Naive thymus-derived CD4-positive, alpha-beta T cell (primary cell): Measurements from ENCODE around the gene ANP32B. TPM values are rescaled to one million over a fixed set of nuclear protein-coding genes. Genes with fewer than 3 reads are reported as not detected.

Source experiments
- ATAC-seq: fragments of 150-1000 bp; cut with Tn5 transposase; 2 replicates; pipeline ENCODE4 v1.10.0; 2021; ENCODE audit warnings: mild to moderate bottlenecking, moderate library complexity
- CTCF ChIA-PET: fragments of 350-600 bp; sonication (Branson Sonifier 250); formaldehyde crosslinking; loops from one replicate; lab custom pipeline; 2021; ENCODE audit warnings: antibody characterized with exemption; lab: Charles Lee
- POLR2A ChIA-PET: fragments of 350-600 bp; sonication (Branson Sonifier 250); formaldehyde crosslinking; loops from one replicate; lab custom pipeline; 2021; ENCODE audit warnings: antibody characterized with exemption, inconsistent platforms; lab: Charles Lee
- DNase-seq, 9 donors: peaks; one replicate each; pipeline versions ENCODE4 v3.0.0 to v3.0.0-alpha.2; 2020 to 2022; ENCODE audit warnings: mixed read lengths in 1 of 9
- H3K27ac ChIP-seq: one replicate; pipeline ENCODE4 v1.7.0; 2013; ENCODE audit warnings: mild to moderate bottlenecking, low read depth, low read length, moderate library complexity
- H3K27me3 ChIP-seq, 2 donors: one replicate each; pipeline ENCODE4 v1.7.0; 2013; ENCODE audit warnings: low read length in 2 of 2, mild to moderate bottlenecking in 2 of 2, moderate library complexity in 2 of 2; ENCODE audit not compliant: control insufficient read depth in 2 of 2, insufficient read depth in 2 of 2
- H3K36me3 ChIP-seq, 3 experiments: 1 replicate in 2 of 3; 2 replicates in 1 of 3; pipeline ENCODE4 v1.7.0; 2013; ENCODE audit warnings: low read length in 3 of 3, mild to moderate bottlenecking in 3 of 3, moderate library complexity in 1 of 3; ENCODE audit not compliant: insufficient read depth in 3 of 3, control insufficient read depth in 2 of 3
- H3K4me1 ChIP-seq, 2 donors: one replicate each; pipeline ENCODE4 v1.7.0; 2013; ENCODE audit warnings: low read length in 2 of 2, mild to moderate bottlenecking in 2 of 2, moderate library complexity in 1 of 2; ENCODE audit not compliant: control insufficient read depth in 2 of 2, insufficient read depth in 2 of 2
- H3K4me3 ChIP-seq: 2 replicates; pipeline ENCODE4 v1.7.0; 2013; ENCODE audit warnings: mild to moderate bottlenecking, low read length
- H3K9me3 ChIP-seq, 3 experiments: 1 replicate in 2 of 3; 2 replicates in 1 of 3; pipeline ENCODE4 v1.7.0; 2013; ENCODE audit warnings: low read length in 3 of 3; ENCODE audit not compliant: control insufficient read depth in 2 of 3
- H3K27ac Mint-ChIP-seq, 9 donors: one replicate each; pipeline ENCODE4 v1.8.0; 2020 to 2022; ENCODE audit warnings: mixed read lengths in 9 of 9, mild to moderate bottlenecking in 8 of 9, moderate library complexity in 5 of 9, inconsistent platforms in 2 of 9
- H3K27me3 Mint-ChIP-seq, 5 donors: one replicate each; pipeline ENCODE4 v1.8.0; 2021 to 2022; ENCODE audit warnings: mixed read lengths in 5 of 5, mild to moderate bottlenecking in 1 of 5
- H3K36me3 Mint-ChIP-seq, 5 donors: one replicate each; pipeline ENCODE4 v1.8.0; 2020 to 2022; ENCODE audit warnings: mixed read lengths in 5 of 5, mild to moderate bottlenecking in 3 of 5, inconsistent platforms in 1 of 5
- H3K4me1 Mint-ChIP-seq, 7 donors: one replicate each; pipeline ENCODE4 v1.8.0; 2020 to 2022; ENCODE audit warnings: mixed read lengths in 7 of 7, mild to moderate bottlenecking in 3 of 7, inconsistent platforms in 1 of 7
- H3K4me3 Mint-ChIP-seq, 10 donors: one replicate each; pipeline ENCODE4 v1.8.0; 2020 to 2022; ENCODE audit warnings: mild to moderate bottlenecking in 10 of 10, mixed read lengths in 10 of 10, moderate library complexity in 6 of 10, inconsistent platforms in 2 of 10
- H3K9me3 Mint-ChIP-seq, 11 donors: one replicate each; pipeline ENCODE4 v1.8.0; 2020 to 2022; ENCODE audit warnings: mixed read lengths in 11 of 11, mild to moderate bottlenecking in 4 of 11, inconsistent platforms in 1 of 11, moderate library complexity in 1 of 11
- intact Hi-C, 2 donors: fragments of 100-400 bp; cut with micrococcal nuclease; formaldehyde crosslinking; loops; one replicate each; pipeline ENCODE4 v1.15.1; 2023
- polyA plus RNA-seq, 2 donors: library from polyadenylated mRNA; unstranded; fragments of 300-500 nt; fragmentation: Illumina TruSeq; gene quantifications; one replicate each; pipeline ENCODE4 v1.2.3, GENCODE V29; 2021
- total RNA-seq, 6 experiments: library from RNA in 5 of 6; stranded (reverse) in 5 of 6; gene quantifications; 1 replicate in 5 of 6; 2 replicates in 1 of 6; pipeline ENCODE4 v1.2.3 and lab custom pipeline; 2021 to 2026

ANP32B gene
- total and polyA plus RNA-seq, 7 experiments from 2014 or later: 108 to 267 (median 179) TPM

DNA sequence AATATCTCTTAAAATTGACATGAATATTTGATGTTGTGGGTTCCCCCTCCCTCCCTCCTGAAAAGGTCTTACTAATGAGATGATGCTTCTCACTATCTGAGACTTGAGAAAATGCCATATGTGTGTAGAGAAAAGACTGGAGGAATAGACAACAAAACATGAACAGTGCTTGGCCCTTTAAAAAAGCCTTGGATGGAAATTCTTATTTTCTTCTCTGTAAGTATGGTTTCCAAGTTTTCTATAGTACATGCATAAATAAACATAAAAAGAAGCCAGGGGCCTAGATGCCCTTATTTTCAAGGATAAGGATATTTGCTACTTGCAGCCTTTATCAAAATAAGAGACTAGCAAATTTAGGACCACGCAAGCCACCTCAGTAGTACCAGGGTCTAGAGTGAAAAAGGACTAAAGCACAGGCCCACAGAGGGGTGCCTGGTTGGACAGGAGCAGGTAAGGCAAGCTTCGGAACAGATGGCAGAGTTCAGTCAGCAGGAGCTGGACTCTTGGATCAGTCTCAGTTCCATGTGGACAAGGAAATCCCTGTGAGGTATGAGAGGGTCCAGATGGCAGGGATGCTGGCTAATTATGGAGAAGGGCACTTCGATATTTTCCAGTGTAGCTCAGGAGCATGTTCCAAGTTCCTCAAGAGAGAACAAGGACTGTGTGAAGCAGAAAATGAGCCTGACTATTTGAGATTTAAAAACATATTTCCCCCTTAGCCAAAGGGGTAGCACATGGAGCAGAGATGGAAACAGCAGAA lies 4.6 kb upstream of the ANP32B start:
- peak overlapping the region in 7 of 9 donors; percentile 34 to 76 (median 54) for H3K27ac Mint-ChIP-seq
- peaks cover 0 to 4% (median 2%) of the 10 kb centered on the region in 5 donors for H3K36me3 Mint-ChIP-seq
- H3K4me3 Mint-ChIP-seq: peak overlapping the region in 1 of 10 donors; percentile 12
- Histone ChIP-seq H3K4me1 (peaks cover 5 to 26% of the 10 kb centered on the region in 2 donors), H3K36me3 (peaks cover 0 to 4% (median 0%) of the 10 kb centered on the region in 3 experiments), H3K4me3 (no peak overlapping the region), H3K9me3 (no peaks in the 10 kb centered on the region), H3K27me3 (no peaks in the 10 kb centered on the region), H3K27ac (no peak overlapping the region)
- ATAC-seq: no peak
- H3K4me1 Mint-ChIP-seq: peaks cover 27 to 44% (median 39%) of the 10 kb centered on the region in 7 donors
- no peak for DNase-seq
- H3K27me3 Mint-ChIP-seq: peaks cover 0 to 10% (median 0%) of the 10 kb centered on the region in 5 donors
- ChIA-PET POLR2A (interaction anchor here (1.2 to 5.6 kb wide), 5 partner anchors 8 to 57 kb away, joined by 3 to 47 read pairs (median 5); partner anchors contain the start of gene TRMO), CTCF (interaction anchor here (0.5 to 2.2 kb wide), 2 partner anchors 24 to 57 kb away, joined by 3 to 10 read pairs; no protein-coding TSS in a partner anchor)
- intact Hi-C loops: loop anchor here in 1 of 2 donors (1.0 kb wide), 1 partner anchor 8 kb away; no protein-coding TSS in a partner anchor
- H3K9me3 Mint-ChIP-seq: peaks cover 0 to 4% (median 0%) of the 10 kb centered on the region in 11 donors

DNA sequence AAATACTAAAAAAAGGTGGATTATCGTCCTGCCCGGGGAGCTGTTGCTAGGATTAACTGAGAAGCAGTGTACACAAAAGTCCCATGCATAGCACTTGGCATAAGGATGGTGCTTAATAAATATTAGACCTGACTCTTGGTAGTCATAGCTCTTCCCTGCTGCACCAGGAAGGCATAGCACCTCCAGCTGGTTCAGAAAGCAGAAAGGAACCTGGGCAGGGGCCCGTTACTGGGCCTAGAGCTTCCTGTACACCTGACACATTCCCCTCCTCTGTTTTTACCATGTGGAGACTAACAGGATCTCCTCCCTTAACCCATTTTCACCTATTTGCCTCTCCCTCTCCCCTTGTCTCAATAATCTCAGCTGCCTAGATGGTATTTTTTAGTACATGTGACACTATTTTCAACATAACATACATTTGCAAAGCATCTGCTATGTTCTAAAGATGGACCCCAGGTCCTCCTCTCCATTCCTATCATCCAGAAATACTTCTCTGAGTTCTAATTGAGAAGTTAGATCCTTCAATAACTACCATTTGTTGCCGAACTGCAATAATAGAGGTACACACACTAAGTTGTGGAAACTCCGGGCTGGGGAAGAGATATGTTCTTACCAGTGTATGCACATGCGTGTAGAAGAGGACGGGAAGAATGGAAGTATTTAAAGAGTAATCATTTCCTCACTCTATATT lies 3.2 kb upstream of the ANP32B start:
- peak overlapping the region; percentile 38 for H3K27ac ChIP-seq
- Mint-ChIP-seq H3K27ac (peak overlapping the region in 8 of 9 donors; percentile 1 to 76 (median 70)), H3K27me3 (peaks cover 0 to 4% (median 0%) of the 10 kb centered on the region in 5 donors), H3K4me1 (peaks cover 27 to 44% (median 39%) of the 10 kb centered on the region in 7 donors), H3K9me3 (peaks cover 0 to 4% (median 0%) of the 10 kb centered on the region in 11 donors), H3K4me3 (peak overlapping the region in 5 of 10 donors; percentile 8 to 45 (median 24)), H3K36me3 (peaks cover 0 to 4% (median 2%) of the 10 kb centered on the region in 5 donors)
- intact Hi-C loops: loop anchor here (1.0 to 10.0 kb wide), 7 partner anchors 10 to 1845 kb away; partner anchors contain the start of genes ANKS6 (in 1 of the 2), CORO2A (in 1 of the 2), NR4A3 (in 1 of the 2) and TRIM14 (in 1 of the 2)
- CTCF ChIA-PET: interaction anchor here (0.5 to 2.2 kb wide), 6 partner anchors 9 to 63 kb away, joined by 3 to 10 read pairs (median 4); no protein-coding TSS in a partner anchor
- no peaks in the 10 kb centered on the region for H3K9me3 ChIP-seq
- peak in 2 of 9 donors; percentile 5 to 10 for DNase-seq
- H3K27me3 ChIP-seq: no peaks in the 10 kb centered on the region
- POLR2A ChIA-PET: interaction anchor here (0.7 to 5.6 kb wide), 10 partner anchors 10 to 65 kb away, joined by 3 to 47 read pairs (median 4); partner anchors contain the start of gene TRMO
- H3K4me3 ChIP-seq: no peak overlapping the region
- H3K36me3 ChIP-seq: peaks cover 0 to 4% (median 0%) of the 10 kb centered on the region in 3 experiments
- ATAC-seq: no peak
- peaks cover 5 to 26% of the 10 kb centered on the region in 2 donors for H3K4me1 ChIP-seq

DNA sequence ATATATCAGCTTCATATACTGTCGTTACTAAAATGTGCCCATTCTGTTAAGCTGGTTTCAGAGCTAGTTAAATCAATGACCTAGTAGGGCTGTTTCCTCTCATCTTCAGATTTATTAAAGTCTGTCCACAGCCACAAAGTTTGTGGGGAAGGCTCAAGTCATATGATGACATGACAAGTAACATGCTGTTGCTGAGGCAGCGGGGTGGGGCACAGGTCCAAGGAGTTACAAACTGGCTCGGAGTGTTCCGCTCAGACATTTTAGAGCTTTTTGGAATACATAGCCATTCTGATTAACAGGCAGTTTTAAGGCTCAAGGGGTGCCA lies 2.7 kb upstream of the ANP32B start:
- no peaks in the 10 kb centered on the region for H3K9me3 ChIP-seq
- peak overlapping the region in 6 of 9 donors; percentile 68 to 90 (median 77) for H3K27ac Mint-ChIP-seq
- no peak overlapping the region for H3K4me3 ChIP-seq
- peak overlapping the region in 1 of 10 donors; percentile 1 for H3K4me3 Mint-ChIP-seq
- H3K4me1 Mint-ChIP-seq: peaks cover 29 to 45% (median 41%) of the 10 kb centered on the region in 7 donors
- intact Hi-C loops: loop anchor here (5.0 to 10.0 kb wide), 6 partner anchors 122 to 1844 kb away; partner anchors contain the start of genes ANKS6 (in 1 of the 2), CORO2A (in 1 of the 2), NR4A3 (in 1 of the 2) and TRIM14 (in 1 of the 2)
- CTCF ChIA-PET: interaction anchor here (0.9 to 2.2 kb wide), 4 partner anchors 8 to 59 kb away, joined by 3 to 10 read pairs (median 4); no protein-coding TSS in a partner anchor
- peaks cover 0 to 3% (median 0%) of the 10 kb centered on the region in 5 donors for H3K36me3 Mint-ChIP-seq
- H3K27me3 Mint-ChIP-seq: no peaks in the 10 kb centered on the region
- POLR2A ChIA-PET: interaction anchor here (1.0 to 5.6 kb wide), 8 partner anchors 10 to 65 kb away, joined by 3 to 47 read pairs (median 6); partner anchors contain the start of gene TRMO
- no peak for DNase-seq
- peaks cover 9 to 28% of the 10 kb centered on the region in 2 donors for H3K4me1 ChIP-seq
- H3K27me3 ChIP-seq: no peaks in the 10 kb centered on the region
- H3K36me3 ChIP-seq: peaks cover 0 to 4% (median 0%) of the 10 kb centered on the region in 3 experiments
- no peak overlapping the region for H3K27ac ChIP-seq
- H3K9me3 Mint-ChIP-seq: no peaks in the 10 kb centered on the region
- no peak for ATAC-seq

DNA sequence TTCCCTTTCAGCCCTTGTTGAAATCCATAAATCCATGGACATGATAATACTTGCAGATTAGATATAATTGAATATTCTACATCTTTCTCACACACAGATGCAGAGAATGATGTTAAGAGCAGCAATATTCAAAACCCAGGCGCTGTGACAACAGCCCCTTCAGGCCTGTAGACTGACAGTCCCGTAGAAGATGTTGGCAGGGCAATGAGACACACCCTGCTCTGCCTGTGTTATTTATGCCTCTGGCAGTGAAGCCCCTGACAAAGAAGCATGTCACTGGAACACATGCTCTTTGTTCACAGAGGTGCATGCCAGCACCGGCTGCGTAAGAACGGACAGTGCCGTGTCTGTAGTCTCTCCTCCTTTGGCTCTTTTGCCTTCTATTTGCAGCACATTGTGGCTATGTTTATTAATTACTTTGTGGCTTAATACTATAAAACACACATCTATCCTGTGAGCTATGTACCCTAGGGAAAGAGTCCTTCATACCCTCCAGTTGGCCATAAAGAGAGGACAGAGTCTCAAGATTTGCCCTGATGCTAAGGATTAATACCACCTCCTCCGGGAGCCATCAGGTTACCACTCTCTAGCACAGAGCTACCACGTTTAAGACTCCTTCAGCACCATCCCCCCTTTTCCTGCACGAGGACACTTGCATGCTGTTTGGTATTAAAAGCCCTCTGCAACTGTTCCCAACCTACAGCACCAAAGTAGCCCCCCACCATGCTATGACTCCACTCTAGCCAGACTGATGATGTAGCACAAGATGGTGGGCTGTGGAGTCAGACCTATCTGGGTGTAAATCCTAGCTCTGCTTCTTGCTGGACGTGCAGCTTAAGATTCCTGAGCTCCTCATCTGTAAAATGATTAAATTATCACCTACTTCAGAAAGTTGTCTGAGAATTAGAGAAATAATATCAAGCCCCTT lies 2.0 kb upstream of the ANP32B start:
- Histone ChIP-seq H3K27me3 (no peaks in the 10 kb centered on the region), H3K36me3 (peaks cover 0 to 4% (median 0%) of the 10 kb centered on the region in 3 experiments), H3K4me3 (no peak overlapping the region), H3K27ac (peak overlapping the region; percentile 98), H3K9me3 (no peaks in the 10 kb centered on the region), H3K4me1 (peaks cover 17 to 35% of the 10 kb centered on the region in 2 donors)
- Mint-ChIP-seq H3K36me3 (peaks cover 0 to 3% (median 0%) of the 10 kb centered on the region in 5 donors), H3K27ac (peak overlapping the region; percentile 25 to 90 (median 76)), H3K4me3 (peak overlapping the region in 9 of 10 donors; percentile 6 to 92 (median 81)), H3K9me3 (no peaks in the 10 kb centered on the region), H3K4me1 (peaks cover 35 to 53% (median 46%) of the 10 kb centered on the region in 7 donors), H3K27me3 (no peaks in the 10 kb centered on the region)
- intact Hi-C loops: loop anchor here (5.0 to 10.0 kb wide), 6 partner anchors 121 to 1844 kb away; partner anchors contain the start of genes ANKS6 (in 1 of the 2), CORO2A (in 1 of the 2), NR4A3 (in 1 of the 2) and TRIM14 (in 1 of the 2)
- ChIA-PET CTCF (interaction anchor here (0.9 to 3.8 kb wide), 4 partner anchors 8 to 58 kb away, joined by 3 to 22 read pairs (median 8); partner anchors contain the start of gene TRMO), POLR2A (interaction anchor here (0.6 to 7.7 kb wide), 13 partner anchors 11 to 572 kb away, joined by 3 to 159 read pairs (median 4); partner anchors contain the start of gene TRMO)
- ATAC-seq: no peak
- no peak for DNase-seq
